Activated CD4-positive, alpha-beta T cell treated with anti-CD3 and anti-CD28 coated beads for 24 hours (primary cell): ENCODE results near the gene CCL25.
"Not testable (repeated sequence)": the region's sequence is repeated elsewhere in the genome, so short reads cannot be mapped to it uniquely, and the experiment has no call there.

ENCODE experiments used
- DNase-seq, 2 donors: peaks; one replicate each; pipeline ENCODE4 v3.0.0-alpha.2; 2020; ENCODE audit warnings: low read depth in 2 of 2

The CCL25 gene, protein sequence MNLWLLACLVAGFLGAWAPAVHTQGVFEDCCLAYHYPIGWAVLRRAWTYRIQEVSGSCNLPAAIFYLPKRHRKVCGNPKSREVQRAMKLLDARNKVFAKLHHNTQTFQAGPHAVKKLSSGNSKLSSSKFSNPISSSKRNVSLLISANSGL

DNA sequence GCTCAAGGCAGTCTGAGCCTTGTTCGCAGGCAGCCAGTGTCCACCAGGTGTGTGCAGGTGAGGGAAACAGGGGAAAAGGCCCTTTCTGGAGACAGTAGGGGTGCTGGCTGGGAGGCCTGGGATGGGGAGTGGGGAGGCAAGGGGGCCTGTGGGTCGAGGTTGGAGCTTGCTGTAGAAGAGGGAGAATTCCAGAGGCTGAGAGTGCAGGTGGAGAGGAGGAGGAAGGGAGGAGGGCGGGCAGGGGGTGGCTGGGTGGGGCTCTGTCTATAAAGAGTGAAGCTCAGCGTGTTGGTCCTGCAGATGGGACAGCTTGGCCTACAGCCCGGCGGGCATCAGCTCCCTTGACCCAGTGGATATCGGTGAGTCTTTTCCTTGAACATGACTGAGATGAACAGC is at the start of gene CCL25:
TSS of gene CCL25 (plus strand) at position 297 of the 396 bp plus-strand sequence. CDS start 290 bp downstream, outside the sequence.
- no peak for DNase-seq

- no peak for DNase-seq
Measured at GRCh38 chr19:8004001-8004400, 48.6 kb upstream of the CCL25 start.

DNA sequence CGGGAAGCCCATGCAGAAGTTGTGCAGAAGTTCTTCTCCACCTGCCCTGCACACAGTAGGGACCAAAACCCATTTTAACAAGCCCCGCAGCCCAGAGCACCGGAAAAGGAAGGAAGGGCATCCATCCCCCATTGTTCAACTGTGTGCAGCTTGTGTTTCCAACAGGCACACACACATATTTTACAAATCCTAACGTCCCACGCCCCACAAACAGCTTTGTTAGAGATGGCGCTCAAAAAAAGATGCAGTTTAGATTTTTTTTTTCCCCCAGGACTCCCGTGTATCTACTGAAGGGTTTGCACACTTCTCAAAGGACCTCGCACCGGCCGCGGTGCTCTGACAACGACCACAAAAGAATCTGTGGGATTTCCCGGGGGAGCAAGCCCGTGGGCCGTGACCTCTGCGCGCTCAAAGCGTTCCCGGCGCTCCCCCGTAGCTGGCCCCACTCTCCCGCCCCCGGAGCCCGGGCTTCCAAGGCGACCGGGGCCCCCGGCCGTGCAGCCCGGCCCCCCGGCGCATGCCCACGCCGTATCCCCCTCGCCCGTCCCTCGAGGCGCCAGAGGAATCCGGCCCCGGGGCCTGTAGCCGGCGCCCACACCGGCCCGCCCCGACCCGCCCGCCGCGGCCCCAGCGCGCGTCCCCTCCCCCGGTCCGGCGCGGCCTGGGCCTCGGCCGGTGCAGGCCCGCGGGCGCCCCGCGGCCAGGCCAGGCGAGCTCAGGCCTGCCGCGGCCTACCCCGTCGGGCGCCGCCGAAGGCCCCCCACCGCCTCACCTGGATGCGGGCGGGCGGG is 47.6 kb upstream of the CCL25 start:
- DNase-seq: no peak

GRCh38 chr19:8005534-8006256 is 46.9 kb upstream of the CCL25 start, which contains the start of gene ELAVL1:
Gene ELAVL1, minus strand, starts transcription at chr19:8005641. Its CDS starts 13,826 bp downstream, at chr19:7991815.
- DNase-seq: peak; percentile 81 to 83

- no peak for DNase-seq
Measured at GRCh38 chr19:8017808-8018207, 34.8 kb upstream of the CCL25 start.

GRCh38 chr19:8020681-8021080 is 31.9 kb upstream of the CCL25 start:
- DNase-seq: no peak

DNA sequence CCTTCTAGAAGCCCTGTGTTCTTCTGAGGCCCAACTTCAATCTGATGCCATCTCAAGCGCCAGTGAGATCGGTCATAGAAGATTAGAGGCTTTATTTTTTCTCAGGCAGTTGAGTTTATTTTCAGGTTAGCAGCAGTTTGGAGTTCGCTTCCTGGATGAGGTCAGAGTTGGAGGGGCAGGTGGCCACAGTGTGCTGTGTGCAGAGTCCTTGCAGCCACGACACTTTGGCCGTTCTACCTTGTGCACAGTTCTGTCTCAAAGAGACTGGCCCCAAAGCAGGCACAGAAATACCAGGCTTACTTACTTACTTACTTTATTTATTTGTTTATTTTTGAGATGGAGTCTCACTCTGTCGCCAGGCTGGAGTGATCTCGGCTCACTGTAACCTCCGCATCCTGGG is 31.2 kb upstream of the CCL25 start:
- no peak for DNase-seq

- no peak for DNase-seq
Measured at GRCh38 chr19:8022275-8022674, 30.3 kb upstream of the CCL25 start.

GRCh38 chr19:8023371-8023770 is 29.2 kb upstream of the CCL25 start:
- no peak for DNase-seq

DNA sequence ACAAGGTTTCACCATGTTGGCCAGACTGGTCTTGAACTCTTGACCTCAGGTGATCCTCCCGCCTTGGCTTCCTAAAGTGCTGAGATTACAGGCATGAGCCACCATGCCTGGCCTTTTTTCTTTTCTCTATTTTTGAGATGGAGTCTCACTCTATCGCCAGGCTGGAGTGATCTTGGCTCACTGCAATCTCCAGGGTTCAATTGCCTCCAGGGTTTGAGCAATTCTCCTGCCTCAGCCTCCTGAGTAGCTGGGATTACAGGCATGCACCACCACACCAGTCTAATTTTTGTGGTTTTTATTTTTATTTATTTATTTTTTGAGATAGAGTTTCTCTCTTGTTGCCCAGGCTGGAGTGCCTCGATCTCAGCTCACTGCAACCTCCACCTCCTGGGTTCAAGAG is 28.3 kb upstream of the CCL25 start:
- not testable (repeated sequence) for DNase-seq

DNA sequence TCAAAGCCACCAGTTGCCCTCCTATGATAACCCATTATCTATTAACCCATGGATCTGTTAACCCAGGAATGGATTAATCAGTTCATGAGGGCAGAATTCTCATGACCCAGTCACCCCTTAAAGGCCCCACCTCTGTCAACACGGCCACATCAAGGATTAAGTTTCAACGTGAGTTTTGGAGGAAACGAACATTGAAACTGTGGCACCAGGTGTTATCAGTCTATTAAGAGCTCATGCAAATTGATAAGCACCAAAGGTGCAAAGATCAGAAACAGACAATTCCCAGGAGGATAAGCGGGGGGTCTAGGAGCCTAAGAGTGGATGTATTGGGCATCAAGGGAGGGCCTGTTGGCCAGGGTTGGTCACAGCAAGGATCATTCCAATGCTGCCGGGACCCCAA is 27.2 kb upstream of the CCL25 start:
- DNase-seq: no peak

- no peak for DNase-seq
Measured at GRCh38 chr19:8028951-8029491, 23.5 kb upstream of the CCL25 start.

DNA sequence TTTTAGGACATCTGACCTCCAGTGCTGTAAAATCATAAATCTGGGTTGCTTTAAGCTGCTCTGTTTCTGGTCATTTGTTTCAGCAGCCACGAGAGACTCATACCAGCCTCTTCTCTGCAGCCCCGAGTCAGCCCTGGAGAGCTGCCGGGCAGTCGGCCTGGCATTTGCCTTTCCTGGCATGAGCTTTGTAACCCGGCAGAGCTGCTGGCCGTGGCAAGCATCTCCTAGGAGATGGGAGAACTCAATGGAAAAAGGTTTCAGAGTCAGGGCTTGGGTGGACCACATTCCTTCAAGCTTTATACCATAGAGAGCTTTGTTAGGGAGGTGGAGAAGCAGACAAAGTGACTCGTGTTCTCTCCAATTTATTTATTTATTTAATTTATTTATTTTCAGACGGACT is 21.6 kb upstream of the CCL25 start:
- DNase-seq: no peak

GRCh38 chr19:8033287-8034177 is 19.0 kb upstream of the CCL25 start:
- DNase-seq: not testable (repeated sequence)

GRCh38 chr19:8034178-8034525 is 18.4 kb upstream of the CCL25 start:
- DNase-seq: no peak

DNA sequence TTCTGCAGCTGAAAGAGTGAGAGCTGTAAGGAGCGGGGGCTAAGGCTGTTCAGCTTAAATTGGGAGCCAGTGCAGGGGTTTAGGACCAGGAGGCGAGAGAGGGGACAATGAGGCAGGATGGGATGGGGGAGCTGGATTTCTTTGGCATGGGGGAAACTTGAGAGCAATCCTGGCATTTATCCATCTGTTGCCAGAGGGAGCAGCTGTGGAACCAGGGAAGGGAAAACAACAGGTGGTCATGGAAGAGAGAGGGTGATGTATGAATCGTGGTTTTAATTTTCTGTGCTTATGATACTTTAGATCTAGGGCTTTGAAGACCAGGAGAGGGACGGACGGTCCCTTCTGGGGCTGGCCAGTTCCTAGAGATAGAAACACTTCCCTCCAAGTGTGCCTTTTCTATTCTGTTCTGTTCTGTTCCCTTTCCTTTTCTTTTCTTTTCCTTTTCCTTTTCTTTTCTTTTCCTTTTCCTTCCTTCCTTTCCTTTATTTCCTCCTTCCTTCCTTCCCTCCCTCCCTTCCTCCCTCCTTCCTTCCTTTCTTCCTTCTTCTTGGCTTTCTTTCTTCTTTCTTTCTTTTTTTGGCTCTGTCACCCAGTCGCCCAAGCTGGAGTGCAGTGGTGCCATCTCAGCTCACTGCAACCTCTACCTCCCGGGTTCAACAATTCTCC is 16.0 kb upstream of the CCL25 start:
- DNase-seq: no peak

- no peak for DNase-seq
Measured at GRCh38 chr19:8038815-8039214, 13.7 kb upstream of the CCL25 start.

DNA sequence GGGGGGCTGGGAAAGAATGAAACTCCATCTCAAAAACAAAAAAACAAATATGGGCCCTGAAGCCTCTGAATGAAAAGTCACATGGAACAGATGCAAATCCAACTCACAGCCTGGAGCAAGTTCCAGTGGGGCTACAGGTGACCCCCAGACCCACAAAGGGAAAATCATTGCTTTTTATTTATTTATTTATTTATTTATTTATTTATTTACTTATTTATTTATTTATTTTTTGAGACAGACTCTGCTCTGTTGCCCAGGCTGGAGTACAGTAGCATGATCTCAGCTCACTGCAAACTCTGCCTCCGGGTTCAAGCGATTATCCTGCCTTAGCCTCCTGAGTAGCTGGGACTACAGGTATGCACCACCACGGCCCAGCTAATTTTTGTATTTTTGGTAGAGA is 13.3 kb upstream of the CCL25 start:
- DNase-seq: no peak

GRCh38 chr19:8041531-8041931 is 11.0 kb upstream of the CCL25 start:
- DNase-seq: no peak

- no peak for DNase-seq
Measured at GRCh38 chr19:8042900-8043299, 9.7 kb upstream of the CCL25 start.

DNA sequence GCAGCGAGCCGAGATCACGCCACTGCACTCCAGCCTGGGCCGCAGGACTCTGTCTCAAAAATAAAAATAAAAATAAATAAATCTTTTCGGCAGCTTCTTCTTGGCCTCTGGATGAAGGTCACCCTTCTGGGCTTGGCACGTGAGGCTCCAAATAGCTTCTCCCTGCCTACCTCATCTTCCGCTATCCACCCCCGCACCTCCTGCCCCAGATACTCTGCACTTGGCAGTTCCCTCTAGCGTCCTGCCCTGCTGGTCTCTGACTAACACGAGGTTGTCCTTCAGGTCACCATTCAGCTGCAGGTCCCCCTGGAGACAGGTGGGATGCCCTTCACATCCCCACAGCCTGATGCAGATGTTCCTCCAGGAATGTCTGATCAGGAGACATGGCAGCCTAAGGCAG is 8.5 kb upstream of the CCL25 start:
- DNase-seq: no peak
